K562 treated with DMSO at 1 percent for 12 hours (cell line): Measurements from ENCODE around the gene CDK14. TPM values are rescaled to one million over a fixed set of nuclear protein-coding genes. Genes with fewer than 3 reads are reported as not detected.

Experiments used
- total RNA-seq: library from RNA; unstranded; fragments of 300-600 nt; gene quantifications from 2 replicates; pipeline ENCODE4 v1.2.3, GENCODE V29; 2022; ENCODE audit not compliant: insufficient read depth

CDK14 gene
- 2.6 TPM in 1 of 2 replicates, not detected in the other for total RNA-seq

GRCh38 chr7:90595801-90596670 is at the start of gene CDK14:
CDK14 (plus strand) TSS chr7:90596321; CDS start chr7:90596628, 307 bp downstream.

Other genes starting within 250 kb of the CDK14 start
- 12.9 and 13.1 TPM in 2 replicates for gene GTPBP10, start 249.6 kb upstream of the CDK14 start, total RNA-seq
- 5.7 and 17.6 TPM in 2 replicates for gene CLDN12, start 192.9 kb upstream of the CDK14 start, total RNA-seq
- not detected in 2 replicates for gene PTTG1IP2, start 126.7 kb upstream of the CDK14 start, total RNA-seq